SK-N-SH (cell line): ENCODE measurements around the gene TRIM69. TPM values are rescaled to one million over a fixed set of nuclear protein-coding genes. Genes with fewer than 3 reads are reported as not detected.

ENCODE experiments used
- CTCF ChIA-PET: fragments of 300-600, 350-600 bp; formaldehyde crosslinking; extraction: SDS; loops from one replicate; lab custom pipeline; 2021; lab: Yijun Ruan, JAX
- POLR2A ChIA-PET: fragments of 350-600 bp; sonication (Branson Sonifier 250); formaldehyde crosslinking; extraction: SDS; loops from one replicate; lab custom pipeline; 2020; ENCODE audit warnings: antibody characterized with exemption, inconsistent platforms; lab: Yijun Ruan, JAX
- DNase-seq: peaks from one replicate; pipeline ENCODE4 v3.0.0; 2012
- H2AFZ ChIP-seq: fragments of 200-600 bp; sonication (generic); 2 replicates; pipeline ENCODE4 v1.8.1; 2016; ENCODE audit warnings: antibody characterized with exemption, mild to moderate bottlenecking, low read depth
- H3F3A ChIP-seq: fragments of 200-600 bp; sonication (generic); replicated peaks from 2 replicates; pipeline ENCODE3; 2016; ENCODE audit warnings: antibody characterized with exemption, mild to moderate bottlenecking; ENCODE audit not compliant: insufficient read depth
- H3K27ac ChIP-seq, 2 experiments: fragments of 200-500 bp in 1 of 2; fragments of 200-600 bp in 1 of 2; sonication (Bioruptor generic) in 1 of 2; sonication (generic), shearing (Covaris generic) in 1 of 2; 2 replicates each; pipeline versions ENCODE4 v1.5.1 to v1.6.1; 2014 to 2016; ENCODE audit warnings: low read depth in 2 of 2, inconsistent platforms in 1 of 2, low read length in 1 of 2, mild to moderate bottlenecking in 1 of 2, mixed read lengths in 1 of 2
- H3K27me3 ChIP-seq: fragments of 200-600 bp; sonication (generic), shearing (Covaris generic); 2 replicates; pipeline ENCODE4 v1.6.1; 2016; ENCODE audit warnings: mixed run types; ENCODE audit not compliant: insufficient read depth
- H3K36me3 ChIP-seq, 2 experiments: fragments of 200-500 bp in 1 of 2; fragments of 200-600 bp in 1 of 2; sonication (Bioruptor generic) in 1 of 2; sonication (generic) in 1 of 2; replicated peaks in 1 of 2; 2 replicates each; pipeline versions ENCODE3 to v1.5.1; 2014 to 2016; ENCODE audit warnings: low read length in 1 of 2, mild to moderate bottlenecking in 1 of 2; ENCODE audit not compliant: insufficient read depth in 2 of 2, control insufficient read depth in 1 of 2
- H3K4me1 ChIP-seq, 2 experiments: fragments of 200-500 bp in 1 of 2; fragments of 200-600 bp in 1 of 2; sonication (Bioruptor generic) in 1 of 2; sonication (generic), shearing (Covaris generic) in 1 of 2; 2 replicates each; pipeline versions ENCODE4 v1.5.1 to v1.6.1; 2014 to 2016; ENCODE audit warnings: low read depth in 1 of 2, low read length in 1 of 2, mixed run types in 1 of 2; ENCODE audit not compliant: insufficient read depth in 2 of 2, control insufficient read depth in 1 of 2
- H3K4me2 ChIP-seq: fragments of 200-600 bp; sonication (generic), shearing (Covaris generic); 2 replicates; pipeline ENCODE4 v1.6.1; 2017; ENCODE audit warnings: mixed run types
- H3K4me3 ChIP-seq, 2 experiments: fragments of 200-500 bp in 1 of 2; fragments of 200-600 bp in 1 of 2; sonication (Bioruptor generic) in 1 of 2; sonication (generic), shearing (Covaris generic) in 1 of 2; 2 replicates each; pipeline versions ENCODE4 v1.5.1 to v1.8.1; 2014 to 2016; ENCODE audit warnings: low read depth in 2 of 2, inconsistent platforms in 1 of 2, low read length in 1 of 2, mild to moderate bottlenecking in 1 of 2, mixed read lengths in 1 of 2, moderate library complexity in 1 of 2
- H3K79me2 ChIP-seq: fragments of 200-600 bp; sonication (generic); 2 replicates; pipeline ENCODE4 v1.8.1; 2017; ENCODE audit warnings: mild to moderate bottlenecking; ENCODE audit not compliant: insufficient read depth
- H3K9ac ChIP-seq: fragments of 200-600 bp; sonication (generic); 2 replicates; pipeline ENCODE4 v1.6.1; 2017; ENCODE audit warnings: mixed run types
- H3K9me2 ChIP-seq: fragments of 200-600 bp; sonication (generic); 2 replicates; pipeline ENCODE4 v1.6.1; 2017; ENCODE audit warnings: mixed run types
- H3K9me3 ChIP-seq: fragments of 200-600 bp; sonication (generic); 2 replicates; pipeline ENCODE4 v1.6.1; 2017; ENCODE audit warnings: mixed run types, mild to moderate bottlenecking, moderate library complexity
- H4K20me1 ChIP-seq: fragments of 200-600 bp; sonication (generic); 2 replicates; pipeline ENCODE4 v1.6.1; 2017; ENCODE audit warnings: mild to moderate bottlenecking, mixed run types; ENCODE audit not compliant: insufficient read depth
- CTCF ChIP-seq: fragments of 200-600 bp; sonication (generic); IDR thresholded peaks from 2 replicates; pipeline ENCODE4 v1.6.1; 2017; ENCODE audit warnings: antibody characterized with exemption, mild to moderate bottlenecking, moderate library complexity
- ELF1 ChIP-seq: IDR thresholded peaks from 2 replicates; pipeline ENCODE4 v1.4.0; 2012
- EZH2phosphoT487 ChIP-seq: fragments of 200-600 bp; sonication (generic); IDR thresholded peaks from 2 replicates; pipeline ENCODE4 v1.6.1; 2017; ENCODE audit warnings: low read depth, mixed run types, mild to moderate bottlenecking, antibody characterized with exemption, moderate library complexity, borderline replicate concordance
- FOSL2 ChIP-seq: IDR thresholded peaks from 2 replicates; pipeline ENCODE4 v1.4.0; 2012; ENCODE audit warnings: low read depth, mild to moderate bottlenecking, moderate library complexity, borderline replicate concordance
- MEF2A ChIP-seq: IDR thresholded peaks from 2 replicates; pipeline ENCODE4 v1.4.0; 2012; ENCODE audit warnings: low read depth, borderline replicate concordance
- RAD21 ChIP-seq: IDR thresholded peaks from 2 replicates; pipeline ENCODE4 v1.6.1; 2012; ENCODE audit warnings: mild to moderate bottlenecking, low read length
- REST ChIP-seq: IDR thresholded peaks from 2 replicates; pipeline ENCODE4 v1.6.1; 2012; ENCODE audit warnings: mild to moderate bottlenecking, low read depth, low read length, moderate library complexity
- SMC3 ChIP-seq: IDR thresholded peaks from 2 replicates; pipeline ENCODE4 v1.6.1; 2012; ENCODE audit warnings: low read depth, low read length, improper control_type of control experiment
- TEAD4 ChIP-seq: IDR thresholded peaks from 2 replicates; pipeline ENCODE4 v1.4.0; 2012; ENCODE audit warnings: mild to moderate bottlenecking, borderline replicate concordance; ENCODE audit not compliant: insufficient read depth
- USF1 ChIP-seq: IDR thresholded peaks from 2 replicates; pipeline ENCODE4 v1.4.0; 2012; ENCODE audit warnings: low read depth, borderline replicate concordance
- USF2 ChIP-seq: fragments of 150-350 bp; IDR thresholded peaks from 2 replicates; pipeline ENCODE4 v1.6.1; 2017; ENCODE audit warnings: antibody characterized with exemption, low read length, low read depth, borderline replicate concordance
- ZBTB33 ChIP-seq: IDR thresholded peaks from 2 replicates; pipeline ENCODE4 v1.4.0; 2012; ENCODE audit warnings: low read depth, borderline replicate concordance
- WGBS: methylation state at CpG from one replicate; pipeline ENCODE4 v1.1.6; 2017; ENCODE audit warnings: low lambda C conversion rate; 5-methylcytosine and 5-hydroxymethylcytosine counted together
- polyA plus RNA-seq, 3 experiments: library from polyadenylated mRNA; depleted of rRNA; stranded (reverse); fragments of >200 nt; gene quantifications; 2 replicates each; pipeline ENCODE4 v1.2.3, GENCODE V29; 2012

TRIM69 gene
- polyA plus RNA-seq, 1 of the 3 experiments (the other 2 are of a cell fraction), result 9.7 TPM

- TF ChIP-seq USF1 (no peak), EZH2phosphoT487 (no peak), USF2 (no peak), ZBTB33 (no peak), ELF1 (no peak), SMC3 (no peak), TEAD4 (no peak)
Observed at GRCh38 chr15:44712346-44713005, 23.9 kb upstream of the TRIM69 start (continued).

- no peaks in the 10 kb centered on the region for H3K9me2 ChIP-seq
- peaks cover 41% of the 10 kb centered on the region for H3K79me2 ChIP-seq
- ChIA-PET POLR2A (interaction anchor here (0.6 to 3.5 kb wide), 5 partner anchors 15 to 51 kb away, joined by 3 to 19 read pairs (median 3); partner anchors contain the start of gene SPG11), CTCF (interaction anchor here (0.7 to 11.4 kb wide), 20 partner anchors 9 to 140 kb away, joined by 3 to 117 read pairs (median 4); partner anchors contain the start of genes SPG11 and TRIM69)
- H3K27ac ChIP-seq, result peak overlapping the region; percentile 22 to 89; a peak in 3 of 4 replicates
- H3K27me3 ChIP-seq, result no peaks in the 10 kb centered on the region
- peaks cover 12% of the 10 kb centered on the region; the same call in 1 of the 2 replicates for H4K20me1 ChIP-seq
- peaks cover 30 to 32% of the 10 kb centered on the region in 2 experiments for H3K36me3 ChIP-seq
- H2AFZ ChIP-seq, result peak overlapping the region; percentile 39; the same call in 1 of the 2 replicates
- H3K9ac ChIP-seq, result peak overlapping the region; percentile 95
- H3K9me3 ChIP-seq, result no peaks in the 10 kb centered on the region
- no peaks in the 10 kb centered on the region; a peak in 1 of 4 replicates for H3K4me1 ChIP-seq
- WGBS, result 86% methylated on average over 5 of the region's 5 CpGs
- H3K4me3 ChIP-seq, result peak overlapping the region; percentile 74 to 99
- peak; percentile 52 for DNase-seq
- peaks cover 15% of the 10 kb centered on the region for H3F3A ChIP-seq
- H3K4me2 ChIP-seq, result peak overlapping the region; percentile 66
- TF ChIP-seq FOSL2 (no peak), SMC3 (peak; percentile 56; the same call in 1 of the 2 replicates), RAD21 (peak; percentile 81), CTCF (peak; percentile 65), REST (no peak), MEF2A (no peak)
- TF ChIP-seq, all 33 proteins: peak for 3
Observed at GRCh38 chr15:44713006-44713966, 23.0 kb upstream of the TRIM69 start.
